CD4-positive, alpha-beta T cell (primary cell): Measurements from ENCODE around the gene NAT8. TPM values are rescaled to one million over a fixed set of nuclear protein-coding genes. Genes with fewer than 3 reads are reported as not detected.
"Not testable (repeated sequence)": the region's sequence is repeated elsewhere in the genome, so short reads cannot be mapped to it uniquely, and the experiment has no call there.

ENCODE experiments used
- ATAC-seq: fragments of 200-7000 bp; cut with Tn5 transposase; one replicate; pipeline ENCODE4 v1.10.0; 2022; ENCODE audit warnings: mild to moderate bottlenecking; ENCODE audit not compliant: poor library complexity
- CTCF ChIA-PET: fragments of 350-600 bp; sonication (Branson Sonifier 250); formaldehyde crosslinking; loops from one replicate; lab custom pipeline; 2021; ENCODE audit warnings: antibody characterized with exemption, inconsistent platforms; lab: Charles Lee
- POLR2A ChIA-PET: fragments of 350-600 bp; sonication (Branson Sonifier 250); formaldehyde crosslinking; loops from one replicate; lab custom pipeline; 2021; ENCODE audit warnings: antibody characterized with exemption, inconsistent platforms; lab: Charles Lee
- DNase-seq, 14 experiments: peaks; one replicate each; pipeline ENCODE4 v3.0.0-alpha.2; 2013 to 2020; ENCODE audit warnings: mixed read lengths in 2 of 14
- H3K27ac ChIP-seq, 2 donors: one replicate each; pipeline versions ENCODE4 v1.5.1 to v1.7.0; 2013; ENCODE audit warnings: low read length in 2 of 2, low read depth in 1 of 2, mild to moderate bottlenecking in 1 of 2
- H3K27me3 ChIP-seq, 2 experiments: 1 replicate in 1 of 2; 2 replicates in 1 of 2; pipeline versions ENCODE4 v1.6.1 to v1.7.0; 2013; ENCODE audit warnings: low read length in 2 of 2, control low read depth in 1 of 2, mild to moderate bottlenecking in 1 of 2, moderate library complexity in 1 of 2; ENCODE audit not compliant: insufficient read depth in 2 of 2, control insufficient read depth in 1 of 2
- H3K36me3 ChIP-seq: one replicate; pipeline ENCODE4 v1.6.1; 2013; ENCODE audit warnings: low read length, control low read depth; ENCODE audit not compliant: insufficient read depth
- H3K4me1 ChIP-seq: one replicate; pipeline ENCODE4 v1.6.1; 2013; ENCODE audit warnings: low read length, control low read depth; ENCODE audit not compliant: insufficient read depth
- H3K4me3 ChIP-seq: one replicate; pipeline ENCODE4 v1.5.1; 2013; ENCODE audit warnings: mild to moderate bottlenecking, low read length, moderate library complexity
- H3K9me3 ChIP-seq, 2 experiments: 1 replicate in 1 of 2; 2 replicates in 1 of 2; pipeline versions ENCODE4 v1.6.1 to v1.7.0; 2013; ENCODE audit warnings: low read length in 2 of 2, mild to moderate bottlenecking in 2 of 2, control low read depth in 1 of 2, moderate library complexity in 1 of 2; ENCODE audit not compliant: control insufficient read depth in 1 of 2, insufficient read depth in 1 of 2
- H3K27ac Mint-ChIP-seq: one replicate; pipeline ENCODE4 v1.8.0; 2020; ENCODE audit warnings: mixed read lengths
- H3K27me3 Mint-ChIP-seq: one replicate; pipeline ENCODE4 v1.8.0; 2021; ENCODE audit warnings: mixed read lengths
- H3K36me3 Mint-ChIP-seq: one replicate; pipeline ENCODE4 v1.8.0; 2021; ENCODE audit warnings: low read depth, mixed read lengths
- H3K4me1 Mint-ChIP-seq: one replicate; pipeline ENCODE4 v1.8.0; 2021; ENCODE audit warnings: low read depth, mixed read lengths
- H3K4me3 Mint-ChIP-seq: one replicate; pipeline ENCODE4 v1.8.0; 2020; ENCODE audit warnings: mild to moderate bottlenecking, mixed read lengths
- H3K9me3 Mint-ChIP-seq: one replicate; pipeline ENCODE4 v1.8.0; 2020; ENCODE audit warnings: mixed read lengths
- intact Hi-C, 2 experiments: fragments of 100-400 bp; cut with DNase I in 1 of 2; cut with micrococcal nuclease in 1 of 2; formaldehyde crosslinking; loops; one replicate each; pipeline versions ENCODE4 v1.15.1 to v1.9.0; 2023 to 2025; cut with DNase I, micrococcal nuclease
- total RNA-seq, 174 experiments: library from RNA in 2 of 174; stranded (reverse) in 2 of 174; gene quantifications; one replicate each; pipeline ENCODE4 v1.2.3 and lab custom pipeline; 2021 to 2026
- TF ChIP-seq, protein P1 (sequence below): fragments of 200-600 bp; IDR thresholded peaks from one replicate; pipeline ENCODE4 v1.8.0; 2022; ENCODE audit warnings: antibody characterized with exemption, mild to moderate bottlenecking

The NAT8 gene
- total RNA-seq, 2 experiments from 2014 or later = not detected

DNA sequence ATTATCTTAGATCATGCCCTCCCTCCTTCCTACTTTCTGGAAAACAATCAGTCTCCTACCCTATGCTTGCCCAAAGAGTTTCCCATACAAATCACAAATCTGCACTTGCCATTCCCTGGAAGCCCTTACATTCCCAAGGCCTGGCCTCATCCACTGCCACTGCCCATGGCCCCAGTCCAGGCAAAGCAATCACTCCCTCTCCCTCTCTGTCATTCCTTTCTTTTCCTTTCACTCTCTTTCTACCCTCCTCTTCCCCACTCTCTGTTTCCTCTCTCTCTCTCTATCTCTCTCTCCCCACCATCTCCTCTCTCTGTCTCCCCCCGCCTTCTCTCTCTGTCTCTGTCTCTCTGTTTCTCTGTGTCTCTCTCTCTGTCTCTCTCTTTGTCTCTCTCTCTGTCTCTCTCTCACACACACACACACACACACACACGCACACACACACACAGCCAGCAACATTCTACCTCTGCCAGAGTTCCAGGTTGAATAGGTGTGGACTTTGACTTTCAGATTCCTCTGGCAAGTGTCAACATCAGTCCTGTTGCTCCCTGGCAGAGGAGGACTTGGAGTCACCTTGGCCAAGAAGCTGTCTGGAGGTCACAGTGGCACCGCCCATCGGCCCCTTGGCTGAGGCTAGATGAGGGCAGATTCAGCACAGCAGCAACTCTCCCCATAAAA lies 43.7 kb upstream of the NAT8 start:
- intact Hi-C loops = no loop called here
- no peaks in the 10 kb centered on the region for H3K36me3 ChIP-seq
- Mint-ChIP-seq H3K4me1 (no peaks in the 10 kb centered on the region), H3K9me3 (peaks cover 5% of the 10 kb centered on the region), H3K27me3 (no peaks in the 10 kb centered on the region), H3K4me3 (no peak overlapping the region), H3K27ac (no peak overlapping the region), H3K36me3 (peaks cover 9% of the 10 kb centered on the region)
- no peaks in the 10 kb centered on the region for H3K4me1 ChIP-seq
- H3K27me3 ChIP-seq = no peaks in the 10 kb centered on the region
- ChIA-PET CTCF (no interaction called here), POLR2A (no interaction called here)
- H3K9me3 ChIP-seq = no peaks in the 10 kb centered on the region
- DNase-seq (no peak), ATAC-seq (no peak)
- H3K27ac ChIP-seq = no peak overlapping the region
- TF ChIP-seq, protein P1, sequence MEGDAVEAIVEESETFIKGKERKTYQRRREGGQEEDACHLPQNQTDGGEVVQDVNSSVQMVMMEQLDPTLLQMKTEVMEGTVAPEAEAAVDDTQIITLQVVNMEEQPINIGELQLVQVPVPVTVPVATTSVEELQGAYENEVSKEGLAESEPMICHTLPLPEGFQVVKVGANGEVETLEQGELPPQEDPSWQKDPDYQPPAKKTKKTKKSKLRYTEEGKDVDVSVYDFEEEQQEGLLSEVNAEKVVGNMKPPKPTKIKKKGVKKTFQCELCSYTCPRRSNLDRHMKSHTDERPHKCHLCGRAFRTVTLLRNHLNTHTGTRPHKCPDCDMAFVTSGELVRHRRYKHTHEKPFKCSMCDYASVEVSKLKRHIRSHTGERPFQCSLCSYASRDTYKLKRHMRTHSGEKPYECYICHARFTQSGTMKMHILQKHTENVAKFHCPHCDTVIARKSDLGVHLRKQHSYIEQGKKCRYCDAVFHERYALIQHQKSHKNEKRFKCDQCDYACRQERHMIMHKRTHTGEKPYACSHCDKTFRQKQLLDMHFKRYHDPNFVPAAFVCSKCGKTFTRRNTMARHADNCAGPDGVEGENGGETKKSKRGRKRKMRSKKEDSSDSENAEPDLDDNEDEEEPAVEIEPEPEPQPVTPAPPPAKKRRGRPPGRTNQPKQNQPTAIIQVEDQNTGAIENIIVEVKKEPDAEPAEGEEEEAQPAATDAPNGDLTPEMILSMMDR = no peak
- H3K4me3 ChIP-seq = no peak overlapping the region

DNA sequence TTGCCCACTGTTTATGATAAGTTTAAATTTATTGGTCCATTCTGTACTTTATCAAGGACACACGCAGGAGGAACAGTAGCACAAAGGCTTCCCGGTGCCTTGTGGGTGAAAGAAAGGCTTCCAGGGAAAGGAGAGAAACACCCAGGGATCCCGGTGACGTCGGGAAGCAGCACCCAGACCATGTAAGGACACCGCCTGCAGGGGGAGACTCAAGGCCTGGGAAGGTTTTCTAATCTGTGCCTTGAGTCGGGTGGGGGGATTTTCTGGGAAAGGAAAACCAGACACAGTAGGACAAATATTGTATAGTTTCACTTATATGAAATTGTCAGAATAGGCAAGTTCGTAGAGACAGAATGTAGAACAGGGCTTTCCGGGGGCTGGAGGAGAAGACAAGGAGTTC lies 42.7 kb upstream of the NAT8 start:
- ATAC-seq, intact Hi-C loops: not testable (repeated sequence)

DNA sequence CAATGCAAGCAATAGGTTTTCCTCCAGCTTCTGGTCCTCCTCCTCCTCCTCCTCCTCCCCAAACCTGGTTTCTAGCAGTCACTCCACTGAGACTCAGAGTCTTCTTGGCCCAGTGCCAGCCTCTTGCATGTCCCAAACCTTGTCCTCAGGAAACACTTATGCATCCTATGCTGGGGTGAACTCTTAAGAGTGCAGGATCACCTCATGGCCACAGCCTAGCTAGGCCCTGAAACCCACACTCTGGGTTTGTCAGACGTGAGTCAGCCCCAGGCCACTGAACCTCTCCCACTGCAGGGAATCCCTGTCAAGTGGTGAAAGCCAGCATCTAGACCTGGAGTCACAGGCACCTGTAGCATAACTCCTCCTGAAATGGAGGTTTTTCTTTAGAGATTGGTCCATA lies 42.1 kb upstream of the NAT8 start:
- intact Hi-C loops, H3K9me3 Mint-ChIP-seq: not testable (repeated sequence)

More for the DNA sequence above, 42.7 kb upstream of the NAT8 start:
- H3K4me1 ChIP-seq, H3K4me1 Mint-ChIP-seq, H3K27me3 Mint-ChIP-seq, H3K36me3 Mint-ChIP-seq, H3K27ac Mint-ChIP-seq, H3K36me3 ChIP-seq, H3K4me3 Mint-ChIP-seq, H3K9me3 Mint-ChIP-seq, CTCF ChIA-PET, H3K4me3 ChIP-seq, H3K27me3 ChIP-seq, POLR2A ChIA-PET, DNase-seq, H3K9me3 ChIP-seq, H3K27ac ChIP-seq: not testable (repeated sequence)

DNA sequence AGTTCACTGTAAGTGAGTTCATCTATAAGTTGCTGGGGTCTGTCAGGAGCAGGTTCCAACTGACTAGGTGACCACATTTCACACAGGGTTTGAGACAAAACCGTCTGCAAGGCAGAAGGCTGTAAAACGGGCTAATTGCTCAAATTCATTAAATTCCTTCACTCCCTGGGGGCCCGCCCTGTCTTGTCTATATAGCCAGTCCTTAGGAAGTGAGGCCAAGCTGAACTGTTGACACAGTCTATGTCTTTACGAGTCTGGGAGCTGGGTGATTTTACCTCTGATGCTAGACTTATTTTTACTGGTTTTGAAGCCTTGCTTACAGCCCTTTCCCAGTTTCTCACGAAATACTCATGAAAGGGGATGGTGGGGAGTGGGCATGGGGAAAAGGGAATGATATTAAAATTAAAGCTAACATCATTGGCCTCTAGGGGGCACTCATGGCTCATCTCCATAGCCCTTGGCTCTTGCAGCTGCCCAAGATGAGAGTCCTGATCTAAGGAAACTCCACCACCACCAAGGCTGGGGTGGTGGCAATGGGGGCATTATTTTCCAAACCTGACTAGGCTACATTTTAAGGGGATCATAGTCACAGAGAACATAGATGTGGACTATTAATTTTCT lies 37.8 kb upstream of the NAT8 start:
- H3K4me1 ChIP-seq, CTCF ChIA-PET, H3K27me3 ChIP-seq, H3K27me3 Mint-ChIP-seq, H3K36me3 Mint-ChIP-seq, H3K4me1 Mint-ChIP-seq, POLR2A ChIA-PET, ATAC-seq, H3K36me3 ChIP-seq, H3K27ac ChIP-seq, H3K4me3 Mint-ChIP-seq, H3K9me3 Mint-ChIP-seq, H3K4me3 ChIP-seq, H3K27ac Mint-ChIP-seq, H3K9me3 ChIP-seq, intact Hi-C loops: not testable (repeated sequence)
- TF ChIP-seq, protein P1 = peak; percentile 29
- DNase-seq = peak in 4 of 14 experiments; percentile 11 to 33 (median 26)

More for the DNA sequence above, 42.1 kb upstream of the NAT8 start:
- POLR2A ChIA-PET, H3K36me3 Mint-ChIP-seq, ATAC-seq, H3K27me3 ChIP-seq, H3K4me1 Mint-ChIP-seq, H3K4me3 ChIP-seq, H3K36me3 ChIP-seq, H3K9me3 ChIP-seq, CTCF ChIA-PET, H3K27ac ChIP-seq, DNase-seq, H3K4me3 Mint-ChIP-seq, H3K27ac Mint-ChIP-seq, H3K27me3 Mint-ChIP-seq, H3K4me1 ChIP-seq: not testable (repeated sequence)

DNA sequence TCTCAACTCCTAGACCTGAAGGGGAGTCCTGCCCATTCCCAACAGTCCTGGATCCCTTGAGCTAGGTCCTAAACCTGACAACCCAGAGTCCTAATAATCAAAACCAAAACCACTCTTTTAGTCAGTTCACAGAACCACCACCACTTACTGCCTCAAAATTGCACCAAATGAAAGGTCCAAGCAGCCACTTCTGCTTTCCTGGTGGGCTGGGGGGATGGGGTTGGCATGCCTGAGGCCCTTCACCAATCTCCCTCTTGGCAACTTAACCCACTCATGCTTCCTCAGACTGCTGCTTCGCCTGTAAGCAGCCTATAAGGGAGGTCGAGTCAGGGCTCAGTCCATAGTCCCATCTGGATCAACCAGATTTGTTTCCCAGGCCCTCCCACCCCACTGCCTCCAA lies 37.0 kb upstream of the NAT8 start:
- H3K4me3 ChIP-seq, H3K27ac Mint-ChIP-seq, H3K9me3 Mint-ChIP-seq: not testable (repeated sequence)

DNA sequence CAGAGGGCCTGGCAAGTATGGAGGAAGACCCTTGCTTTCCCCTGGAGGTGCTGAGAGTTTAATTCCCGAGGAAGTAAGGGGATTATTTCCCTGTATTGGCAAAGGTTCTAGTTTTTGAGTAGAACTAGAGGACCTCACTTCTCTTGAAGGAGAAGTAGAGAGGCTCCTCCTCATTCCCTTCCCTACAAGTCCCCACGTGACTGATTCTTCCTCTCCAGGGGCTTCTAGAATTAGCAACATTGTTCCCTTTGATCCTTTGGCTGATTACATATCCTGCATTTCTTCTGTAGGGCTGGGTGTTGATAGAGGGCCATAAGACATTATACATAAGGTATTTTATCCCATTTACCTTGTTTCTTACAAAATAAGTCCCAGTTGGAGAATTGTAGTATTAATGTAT lies 35.8 kb upstream of the NAT8 start:
- H3K27me3 Mint-ChIP-seq, intact Hi-C loops, H3K4me3 ChIP-seq, H3K4me1 ChIP-seq, ATAC-seq, H3K9me3 Mint-ChIP-seq, H3K27me3 ChIP-seq, DNase-seq, H3K27ac Mint-ChIP-seq, H3K27ac ChIP-seq, H3K9me3 ChIP-seq, H3K36me3 Mint-ChIP-seq, POLR2A ChIA-PET, CTCF ChIA-PET, H3K4me3 Mint-ChIP-seq, H3K36me3 ChIP-seq, H3K4me1 Mint-ChIP-seq: not testable (repeated sequence)

More for the DNA sequence above, 37.0 kb upstream of the NAT8 start:
- H3K4me1 Mint-ChIP-seq, H3K36me3 ChIP-seq, H3K36me3 Mint-ChIP-seq, H3K27ac ChIP-seq, intact Hi-C loops, H3K4me3 Mint-ChIP-seq, CTCF ChIA-PET, POLR2A ChIA-PET, ATAC-seq, DNase-seq, H3K27me3 Mint-ChIP-seq, H3K27me3 ChIP-seq, H3K9me3 ChIP-seq, H3K4me1 ChIP-seq: not testable (repeated sequence)
